ENCODE data around the gene MARS2. TPM values are rescaled to one million over a fixed set of nuclear protein-coding genes. Genes with fewer than 3 reads are reported as not detected.

MARS2 gene
- 10 to 100 TPM in 1 of 4 donors, 1 to 10 TPM in 3; 5.4 to 24.9 (median 7.5) TPM for total RNA-seq

DNA sequence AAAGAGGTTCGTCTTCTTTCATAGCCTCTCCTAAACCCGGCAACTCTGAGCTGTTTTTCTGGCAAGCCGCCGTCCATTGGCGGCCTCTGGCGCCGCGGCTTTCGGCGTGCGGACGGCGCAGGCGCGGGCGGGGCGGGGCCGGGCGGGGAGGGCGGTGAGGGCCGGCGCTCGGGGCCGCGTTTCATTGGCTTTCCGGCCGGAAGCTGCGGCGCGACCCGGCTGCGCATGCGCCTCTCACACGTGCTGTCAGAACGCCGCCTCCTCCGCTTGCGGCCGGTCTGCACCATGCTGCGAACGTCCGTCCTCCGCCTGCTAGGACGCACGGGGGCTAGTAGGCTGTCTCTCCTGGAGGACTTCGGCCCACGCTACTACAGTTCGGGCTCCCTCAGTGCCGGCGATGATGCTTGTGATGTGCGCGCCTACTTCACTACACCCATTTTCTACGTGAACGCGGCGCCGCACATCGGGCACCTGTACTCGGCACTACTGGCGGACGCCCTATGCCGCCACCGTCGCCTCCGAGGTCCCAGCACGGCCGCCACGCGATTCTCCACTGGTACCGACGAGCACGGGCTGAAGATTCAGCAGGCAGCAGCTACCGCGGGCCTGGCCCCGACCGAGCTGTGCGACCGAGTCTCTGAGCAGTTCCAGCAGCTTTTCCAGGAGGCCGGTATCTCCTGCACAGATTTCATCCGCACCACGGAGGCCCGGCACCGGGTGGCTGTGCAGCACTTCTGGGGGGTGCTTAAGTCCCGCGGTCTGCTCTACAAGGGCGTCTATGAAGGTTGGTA lies at the start of gene MARS2:
Gene MARS2, plus strand, starts transcription at position 249 of the 791 bp plus-strand sequence. Its CDS starts 37 bp downstream, at position 286.
- peak; percentile 97 for ATAC-seq (ENCODE audit: low FRiP score)
- TF ChIP-seq CTCF (IDR thresholded peaks at IDR 0.05), result no peak

DNA sequence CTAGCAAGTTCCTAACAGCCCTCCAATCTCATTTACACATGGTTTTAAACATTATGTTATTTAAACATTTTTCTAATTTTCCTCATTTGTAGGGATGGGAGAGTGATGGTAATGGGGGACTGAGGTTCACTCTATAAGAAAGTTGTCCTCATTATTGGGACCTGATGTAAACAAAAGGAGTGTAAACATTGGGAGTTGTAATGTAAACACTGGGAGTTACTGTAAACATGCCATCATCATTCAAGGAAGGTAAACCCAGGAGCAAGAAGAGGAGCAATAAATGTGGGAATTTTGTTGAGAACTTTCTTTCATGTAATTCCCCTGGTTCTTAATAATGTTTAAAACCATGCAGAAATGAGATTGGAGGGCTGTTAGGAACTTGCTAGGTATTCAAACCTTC lies 47.6 kb upstream of the MARS2 start:
- ATAC-seq (ENCODE audit: low FRiP score) (no peak), DNase-seq (ENCODE audit: low spot score) (no peak)
- no peak for TF ChIP-seq CTCF (IDR thresholded peaks at IDR 0.05)

More for the DNA sequence above, at the start of gene MARS2:
- DNase-seq (ENCODE audit: low spot score), result peak; percentile 68

- ATAC-seq (ENCODE audit: low FRiP score) (no peak), DNase-seq (ENCODE audit: low spot score) (no peak)
- TF ChIP-seq CTCF (IDR thresholded peaks at IDR 0.05), result no peak
Observed at GRCh38 chr2:197661626-197662025, 43.5 kb upstream of the MARS2 start.

- no peak for ATAC-seq (ENCODE audit: low FRiP score)
- TF ChIP-seq CTCF (IDR thresholded peaks at IDR 0.05), result no peak
- no peak for DNase-seq (ENCODE audit: low spot score)
Observed at GRCh38 chr2:197666277-197666676, 38.9 kb upstream of the MARS2 start.

GRCh38 chr2:197668296-197668695 lies 36.9 kb upstream of the MARS2 start:
- no peak for ATAC-seq (ENCODE audit: low FRiP score)
- no peak for TF ChIP-seq CTCF (IDR thresholded peaks at IDR 0.05)
- DNase-seq (ENCODE audit: low spot score), result no peak

DNA sequence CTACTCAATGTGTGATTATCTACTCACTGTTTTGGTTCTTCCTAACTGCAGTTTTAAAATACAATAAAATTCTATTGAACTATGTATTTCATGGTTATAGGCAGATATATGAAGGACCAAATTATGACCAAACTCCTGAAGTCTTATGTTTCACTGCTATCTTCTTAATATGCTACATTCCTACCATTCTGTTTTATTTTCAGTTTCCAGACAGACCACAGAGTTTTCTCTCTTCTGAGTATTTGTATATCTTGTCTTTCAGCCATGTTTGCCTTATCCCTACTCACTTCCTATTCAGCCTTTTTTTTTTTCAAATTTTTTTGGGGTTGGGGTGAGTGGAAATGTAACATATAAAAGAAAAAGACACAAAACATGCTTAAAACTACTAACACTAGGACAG lies 36.1 kb upstream of the MARS2 start:
- DNase-seq (ENCODE audit: low spot score), result no peak
- TF ChIP-seq CTCF (IDR thresholded peaks at IDR 0.05), result no peak
- ATAC-seq (ENCODE audit: low FRiP score), result no peak

- DNase-seq (ENCODE audit: low spot score), result no peak
- no peak for ATAC-seq (ENCODE audit: low FRiP score)
- TF ChIP-seq CTCF (IDR thresholded peaks at IDR 0.05), result no peak
Observed at GRCh38 chr2:197672371-197672893, 32.7 kb upstream of the MARS2 start.

Measured in omental fat pad (tissue), 4 donors.